MCF 10A (cell line): Measurements from ENCODE around the gene SHISA9. TPM values are rescaled to one million over a fixed set of nuclear protein-coding genes. Genes with fewer than 3 reads are reported as not detected.

Source experiments
- BruUV-seq: library from RNA; stranded (reverse); fragments of 400-500 nt; replicated peaks from 2 replicates; lab custom pipeline; 2021; lab: Mats Ljungman, UMichigan
- CTCF ChIA-PET: fragments of 300-600 bp; sonication (Branson Sonifier 250); formaldehyde crosslinking; extraction: SDS; loops from one replicate; lab custom pipeline; 2021; ENCODE audit warnings: antibody characterized with exemption, inconsistent platforms; lab: Yijun Ruan, JAX
- POLR2A ChIA-PET: fragments of 300-600, 350-650 bp; sonication (Branson Sonifier 250); formaldehyde crosslinking; extraction: SDS; loops from one replicate; lab custom pipeline; 2020; ENCODE audit warnings: antibody characterized with exemption, inconsistent platforms; lab: Yijun Ruan, JAX
- DNase-seq: peaks from one replicate; pipeline ENCODE4 v3.0.0-alpha.2; 2018; ENCODE audit not compliant: unreplicated experiment
- H3K27ac Mint-ChIP-seq: one replicate; pipeline ENCODE4 v1.8.0; 2022; ENCODE audit warnings: mild to moderate bottlenecking, low read depth, mixed read lengths; ENCODE audit not compliant: unreplicated experiment
- H3K27me3 Mint-ChIP-seq: one replicate; pipeline ENCODE4 v1.8.0; 2022; ENCODE audit warnings: mixed read lengths; ENCODE audit not compliant: insufficient read depth, unreplicated experiment
- H3K36me3 Mint-ChIP-seq: one replicate; pipeline ENCODE4 v1.8.0; 2022; ENCODE audit warnings: mild to moderate bottlenecking, moderate library complexity, mixed read lengths; ENCODE audit not compliant: insufficient read depth, unreplicated experiment
- H3K4me1 Mint-ChIP-seq: one replicate; pipeline ENCODE4 v1.8.0; 2022; ENCODE audit warnings: mixed read lengths; ENCODE audit not compliant: insufficient read depth, unreplicated experiment
- H3K4me3 Mint-ChIP-seq: one replicate; pipeline ENCODE4 v1.8.0; 2022; ENCODE audit warnings: mild to moderate bottlenecking, moderate library complexity, mixed read lengths; ENCODE audit not compliant: unreplicated experiment
- H3K9me3 Mint-ChIP-seq: one replicate; pipeline ENCODE4 v1.8.0; 2022; ENCODE audit warnings: mixed read lengths; ENCODE audit not compliant: unreplicated experiment
- CTCF ChIP-seq: fragments of 200-600 bp; IDR thresholded peaks from one replicate; pipeline ENCODE4 v1.8.0; 2022; ENCODE audit warnings: antibody characterized with exemption, mild to moderate bottlenecking; ENCODE audit not compliant: unreplicated experiment
- intact Hi-C: fragments of 100-400 bp; cut with micrococcal nuclease; formaldehyde crosslinking; loops from 2 replicates; pipeline ENCODE4 v1.14.1; 2022
- total RNA-seq: library from RNA; stranded (reverse); gene quantifications from 2 replicates; pipeline ENCODE4 v1.2.3, GENCODE V29; 2022

Gene SHISA9
- total RNA-seq, 1 experiment from 2014 or later: 8.0 TPM

GRCh38 chr16:12998361-12999085, 97.1 kb downstream of the SHISA9 start:
- Mint-ChIP-seq H3K27ac (no peak overlapping the region), H3K27me3 (no peaks in the 10 kb centered on the region), H3K9me3 (no peaks in the 10 kb centered on the region), H3K4me3 (no peak overlapping the region), H3K4me1 (no peaks in the 10 kb centered on the region), H3K36me3 (no peaks in the 10 kb centered on the region)
- ChIA-PET POLR2A (no interaction called here), CTCF (interaction anchor here (0.6 kb wide), 1 partner anchor 1464 kb away, joined by 3 read pairs; no protein-coding TSS in a partner anchor)
- intact Hi-C loops: no loop called here
- no peak for DNase-seq
- BruUV-seq: no TSS peak
- no peak for TF ChIP-seq CTCF

GRCh38 chr16:12999368-12999767, 98.0 kb downstream of the SHISA9 start:
- BruUV-seq: no TSS peak
- H3K9me3 Mint-ChIP-seq: peaks cover 4% of the 10 kb centered on the region
- H3K36me3 Mint-ChIP-seq: no peaks in the 10 kb centered on the region
- TF ChIP-seq CTCF: no peak
- no peak overlapping the region for H3K27ac Mint-ChIP-seq
- POLR2A ChIA-PET: no interaction called here
- no peaks in the 10 kb centered on the region for H3K27me3 Mint-ChIP-seq
- CTCF ChIA-PET: interaction anchor here (0.6 kb wide), 1 partner anchor 1464 kb away, joined by 3 read pairs; no protein-coding TSS in a partner anchor
- DNase-seq: no peak
- no peaks in the 10 kb centered on the region for H3K4me1 Mint-ChIP-seq
- H3K4me3 Mint-ChIP-seq: no peak overlapping the region
- intact Hi-C loops: no loop called here

- DNase-seq: no peak
- Mint-ChIP-seq H3K27ac (no peak overlapping the region), H3K36me3 (no peaks in the 10 kb centered on the region), H3K27me3 (no peaks in the 10 kb centered on the region), H3K4me3 (no peak overlapping the region), H3K9me3 (peaks cover 33% of the 10 kb centered on the region), H3K4me1 (no peaks in the 10 kb centered on the region)
- intact Hi-C loops: no loop called here
- ChIA-PET POLR2A (no interaction called here), CTCF (no interaction called here)
- BruUV-seq: no TSS peak
- no peak for TF ChIP-seq CTCF
Observed at GRCh38 chr16:13005721-13006247, 104.4 kb downstream of the SHISA9 start.

GRCh38 chr16:13012601-13013000, 111.2 kb downstream of the SHISA9 start:
- no peaks in the 10 kb centered on the region for H3K4me1 Mint-ChIP-seq
- DNase-seq: no peak
- H3K4me3 Mint-ChIP-seq: no peak overlapping the region
- no peaks in the 10 kb centered on the region for H3K27me3 Mint-ChIP-seq
- TF ChIP-seq CTCF: no peak
- no peak overlapping the region for H3K27ac Mint-ChIP-seq
- no peaks in the 10 kb centered on the region for H3K36me3 Mint-ChIP-seq
- CTCF ChIA-PET: no interaction called here
- no TSS peak for BruUV-seq
- POLR2A ChIA-PET: interaction anchor here (0.5 kb wide), 1 partner anchor 614 kb away, joined by 3 read pairs; no protein-coding TSS in a partner anchor
- intact Hi-C loops: no loop called here
- peaks cover 20% of the 10 kb centered on the region for H3K9me3 Mint-ChIP-seq
